ENCODE results near the gene RBM20. TPM values are rescaled to one million over a fixed set of nuclear protein-coding genes. Genes with fewer than 3 reads are reported as not detected.

Gene RBM20
- total RNA-seq, 8 experiments from 2014 or later: 0.31 to 19.1 (median 8.8) TPM

DNA sequence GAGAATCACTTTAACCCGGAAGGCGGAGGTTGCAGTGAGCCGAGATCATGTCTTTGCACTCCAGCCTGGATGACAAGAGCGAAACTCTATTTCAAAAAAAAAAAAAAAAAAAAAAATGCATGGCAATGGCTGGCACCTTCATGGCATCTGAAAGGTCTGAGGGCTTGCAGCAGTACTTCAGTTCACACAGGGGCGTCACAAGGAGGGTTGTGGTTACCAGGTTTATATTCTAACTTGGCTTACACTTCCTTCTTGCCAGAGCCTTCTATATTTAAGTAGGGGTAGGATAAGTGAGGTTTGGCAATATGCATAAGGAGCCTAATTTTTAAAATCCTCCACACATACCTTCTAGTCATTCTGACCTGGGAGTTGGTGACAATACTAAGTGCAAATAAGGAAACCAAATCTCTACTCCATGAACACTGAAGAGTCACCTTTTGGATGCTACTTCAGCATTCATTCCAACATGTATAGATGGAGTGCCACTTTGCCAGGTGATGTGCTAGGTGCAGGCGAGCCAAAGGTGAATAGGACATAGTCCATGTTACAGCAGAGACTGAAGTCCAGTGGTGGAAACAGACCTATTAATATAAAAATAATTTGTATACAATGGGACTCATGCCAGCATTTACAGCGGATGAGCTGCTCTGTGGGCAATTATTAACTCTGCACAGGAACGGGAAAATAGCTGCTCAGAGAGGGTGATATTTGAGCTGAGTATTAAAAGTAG lies 169.8 kb downstream of the RBM20 start:
- no peak overlapping the region for H3K27ac ChIP-seq
- H3K4me3 ChIP-seq: no peak overlapping the region
- WGBS, 10 experiments: 36 to 100% (median 80%) methylated on average over 1 to 7 of the region's 8 CpGs; no CpG with 5 or more reads in 1 of the 10 experiments
- no peak for ATAC-seq (replicated peaks in 6 of 8)
- peaks cover 0 to 5% of the 10 kb centered on the region in 2 donors for H3K4me1 ChIP-seq (replicated peaks in 1 of 2)
- in situ Hi-C loops (cut with MboI; ENCODE audit: low pct_unique_long_range_greater_than_20kb in 2 of 9, low sequenced_read_pairs in 9 of 9, unreplicated experiment in 9 of 9): no loop called here

DNA sequence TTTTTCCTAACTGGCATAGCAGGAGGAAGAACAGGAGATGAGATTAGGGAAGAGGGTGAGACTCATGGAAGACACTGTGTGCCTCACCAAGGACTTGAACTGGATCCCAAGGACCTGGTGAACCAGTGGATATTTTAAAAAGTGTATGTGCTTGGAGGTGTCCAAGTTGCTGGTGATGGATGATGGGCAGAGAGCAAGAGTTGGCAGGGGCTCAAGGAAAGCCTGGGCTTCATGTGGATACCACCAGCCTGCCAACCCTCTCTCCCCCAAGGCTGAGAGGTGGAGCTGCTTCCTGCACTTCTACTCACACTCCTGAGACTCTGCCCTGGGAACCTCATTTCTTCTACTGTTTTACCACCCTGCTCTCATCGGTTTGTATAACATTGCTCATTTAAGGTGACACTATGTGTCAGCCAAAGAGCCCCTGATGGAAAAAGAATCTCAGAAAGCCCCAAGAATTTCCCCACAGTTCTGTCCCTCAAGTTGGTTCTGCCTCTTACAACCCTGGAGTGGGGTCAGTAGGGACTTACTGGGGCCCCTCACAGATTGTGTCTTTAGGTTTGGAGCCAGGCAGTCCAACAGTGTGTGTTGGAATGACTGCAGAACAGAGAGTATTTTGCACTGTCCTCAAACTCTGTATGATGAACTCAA lies 171.3 kb downstream of the RBM20 start:
- ATAC-seq (replicated peaks in 6 of 8): peak in 1 of 8 experiments; percentile 22
- WGBS, 10 experiments: 86 to 100% methylated on average over 1 of the region's 1 CpG; no CpG with 5 or more reads in 8 of the 10 experiments
- in situ Hi-C loops (cut with MboI; ENCODE audit: low pct_unique_long_range_greater_than_20kb in 2 of 9, low sequenced_read_pairs in 9 of 9, unreplicated experiment in 9 of 9): no loop called here

DNA sequence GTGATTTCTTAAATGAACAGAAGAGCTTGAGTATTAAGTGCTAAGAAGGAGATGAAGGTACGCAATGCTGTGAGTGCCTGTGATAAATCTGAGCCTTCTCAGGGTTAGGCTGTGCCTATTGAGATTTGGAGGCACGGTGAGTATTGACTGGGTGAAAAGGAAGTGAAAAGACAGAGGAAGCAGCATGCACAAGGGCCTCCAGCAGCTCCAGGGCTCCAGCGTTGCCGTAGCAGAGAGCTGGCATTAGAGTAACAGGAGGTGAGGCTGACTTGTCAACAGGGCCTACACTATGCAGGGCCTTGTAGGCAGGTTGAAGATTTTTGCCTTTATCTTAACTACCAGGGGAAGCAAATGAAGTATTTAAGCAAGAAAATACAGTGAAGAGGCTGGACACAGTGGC lies 173.5 kb downstream of the RBM20 start:
- Histone ChIP-seq H3K27ac (no peak overlapping the region), H3K4me1 (replicated peaks in 1 of 2) (peaks cover 6 to 11% of the 10 kb centered on the region in 2 donors), H3K4me3 (no peak overlapping the region)
- WGBS, 10 experiments: 50 to 100% (median 71%) methylated on average over 1 to 4 of the region's 4 CpGs; no CpG with 5 or more reads in 3 of the 10 experiments
- in situ Hi-C loops (cut with MboI; ENCODE audit: low pct_unique_long_range_greater_than_20kb in 2 of 9, low sequenced_read_pairs in 9 of 9, unreplicated experiment in 9 of 9): no loop called here
- ATAC-seq (replicated peaks in 6 of 8): peak in 1 of 8 experiments; percentile 82

More for the DNA sequence above, 171.3 kb downstream of the RBM20 start:
- H3K27ac ChIP-seq: no peak overlapping the region
- no peak overlapping the region for H3K4me3 ChIP-seq
- peaks cover 0 to 5% of the 10 kb centered on the region in 2 donors for H3K4me1 ChIP-seq (replicated peaks in 1 of 2)

DNA sequence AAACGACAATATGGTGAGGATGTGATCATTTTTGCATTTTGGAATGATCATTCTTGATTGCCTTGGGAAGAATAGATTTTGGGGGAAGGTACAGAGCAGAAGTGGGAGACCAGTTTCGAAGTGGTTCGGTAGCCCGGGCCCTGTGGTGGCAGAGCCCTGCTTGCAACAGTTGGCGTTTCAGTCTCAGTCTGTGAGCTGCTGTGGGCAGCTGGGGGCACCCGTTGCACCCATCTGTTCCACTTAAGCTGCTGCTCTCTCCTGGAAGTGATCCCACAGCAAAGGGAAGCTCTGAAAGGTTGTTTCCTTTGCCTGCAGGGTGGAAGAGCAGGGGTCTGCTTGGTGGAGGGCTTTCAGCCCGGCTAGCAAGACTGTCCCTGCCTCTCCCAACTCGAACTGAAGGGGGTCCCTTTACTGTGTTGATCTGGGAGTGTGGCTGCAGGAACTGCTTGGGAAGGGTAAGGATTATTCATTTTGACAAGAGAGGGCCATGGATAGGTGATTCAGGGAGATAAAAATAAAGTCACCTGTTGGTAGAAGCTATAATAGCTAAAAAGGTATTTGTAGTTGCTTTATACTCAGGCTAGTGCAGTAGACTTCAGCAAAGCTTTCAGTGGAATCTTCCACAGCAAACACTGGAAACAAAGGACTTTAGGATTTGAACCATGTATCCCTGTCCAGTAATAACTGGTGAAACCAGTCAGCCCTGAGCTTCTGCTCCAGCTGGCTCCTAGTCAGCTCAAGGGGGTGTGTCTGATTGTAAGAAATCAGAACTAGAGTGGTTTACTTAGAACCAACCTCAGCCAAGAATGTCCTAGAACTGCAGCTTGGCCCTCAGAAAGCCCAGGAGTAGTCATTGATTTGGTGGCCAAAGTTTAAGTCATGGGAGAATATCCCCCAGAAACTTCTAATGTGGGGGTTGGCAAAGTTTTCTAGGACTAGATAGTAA lies 174.4 kb downstream of the RBM20 start:
- 40 to 100% (median 93%) methylated on average over 1 to 7 of the region's 8 CpGs; no CpG with 5 or more reads in 2 of the 10 experiments for WGBS, 10 experiments
- peaks cover 15 to 21% of the 10 kb centered on the region in 2 donors for H3K4me1 ChIP-seq (replicated peaks in 1 of 2)
- H3K4me3 ChIP-seq: no peak overlapping the region
- ATAC-seq (replicated peaks in 6 of 8): peak in 3 of 8 experiments; percentile 33 to 60 (median 41)
- H3K27ac ChIP-seq: no peak overlapping the region
- in situ Hi-C loops (cut with MboI; ENCODE audit: low pct_unique_long_range_greater_than_20kb in 2 of 9, low sequenced_read_pairs in 9 of 9, unreplicated experiment in 9 of 9): no loop called here

DNA sequence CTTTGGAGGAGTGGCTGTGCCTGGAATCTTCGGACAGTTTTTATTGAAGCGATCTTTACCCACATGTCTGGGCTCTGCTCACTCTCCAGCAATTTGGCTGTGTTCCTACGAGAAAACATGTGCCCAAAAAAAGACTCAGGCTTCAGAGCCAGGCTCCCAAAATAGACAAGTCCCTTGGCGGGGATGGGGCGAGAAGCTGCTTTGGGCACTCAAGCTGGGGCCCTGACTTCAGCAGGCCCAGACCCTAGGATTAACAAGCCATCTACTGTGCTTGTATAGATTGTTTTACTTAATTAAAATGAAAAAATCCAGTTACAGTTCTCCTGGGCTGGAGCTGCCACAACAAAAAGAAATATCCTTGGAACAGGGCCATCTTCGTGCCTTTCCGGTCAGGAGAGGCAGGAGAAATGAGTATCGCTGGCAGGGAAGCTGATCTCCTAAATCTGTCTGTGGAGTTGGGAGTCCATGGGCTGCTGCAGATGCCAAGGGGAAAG lies 176.2 kb downstream of the RBM20 start:
- peak in 1 of 8 experiments; percentile 31 for ATAC-seq (replicated peaks in 6 of 8)
- peaks cover 19 to 31% of the 10 kb centered on the region in 2 donors for H3K4me1 ChIP-seq (replicated peaks in 1 of 2)
- in situ Hi-C loops (cut with MboI; ENCODE audit: low pct_unique_long_range_greater_than_20kb in 2 of 9, low sequenced_read_pairs in 9 of 9, unreplicated experiment in 9 of 9): no loop called here
- WGBS, 10 experiments: 19 to 100% (median 94%) methylated on average over 1 to 7 of the region's 8 CpGs; no CpG with 5 or more reads in 1 of the 10 experiments
- H3K27ac ChIP-seq: no peak overlapping the region
- H3K4me3 ChIP-seq: no peak overlapping the region

DNA sequence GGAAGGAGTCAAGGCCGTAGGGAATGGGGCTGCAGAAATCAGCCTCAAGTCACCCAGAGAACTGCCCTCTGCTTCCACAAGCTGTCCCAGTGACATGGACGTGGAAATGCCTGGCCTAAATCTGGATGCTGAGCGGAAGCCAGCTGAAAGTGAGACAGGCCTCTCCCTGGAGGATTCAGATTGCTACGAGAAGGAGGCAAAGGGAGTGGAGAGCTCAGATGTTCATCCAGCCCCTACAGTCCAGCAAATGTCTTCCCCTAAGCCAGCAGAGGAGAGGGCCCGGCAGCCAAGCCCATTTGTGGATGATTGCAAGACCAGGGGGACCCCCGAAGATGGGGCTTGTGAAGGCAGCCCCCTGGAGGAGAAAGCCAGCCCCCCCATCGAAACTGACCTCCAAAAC lies 177.4 kb downstream of the RBM20 start:
- ATAC-seq (replicated peaks in 6 of 8): no peak
- in situ Hi-C loops (cut with MboI; ENCODE audit: low pct_unique_long_range_greater_than_20kb in 2 of 9, low sequenced_read_pairs in 9 of 9, unreplicated experiment in 9 of 9): no loop called here
- 60 to 93% (median 80%) methylated on average over 1 to 3 of the region's 7 CpGs; no CpG with 5 or more reads in 5 of the 10 experiments for WGBS, 10 experiments
- H3K4me1 ChIP-seq (replicated peaks in 1 of 2): peaks cover 19 to 31% of the 10 kb centered on the region in 2 donors
- no peak overlapping the region for H3K27ac ChIP-seq
- no peak overlapping the region for H3K4me3 ChIP-seq

DNA sequence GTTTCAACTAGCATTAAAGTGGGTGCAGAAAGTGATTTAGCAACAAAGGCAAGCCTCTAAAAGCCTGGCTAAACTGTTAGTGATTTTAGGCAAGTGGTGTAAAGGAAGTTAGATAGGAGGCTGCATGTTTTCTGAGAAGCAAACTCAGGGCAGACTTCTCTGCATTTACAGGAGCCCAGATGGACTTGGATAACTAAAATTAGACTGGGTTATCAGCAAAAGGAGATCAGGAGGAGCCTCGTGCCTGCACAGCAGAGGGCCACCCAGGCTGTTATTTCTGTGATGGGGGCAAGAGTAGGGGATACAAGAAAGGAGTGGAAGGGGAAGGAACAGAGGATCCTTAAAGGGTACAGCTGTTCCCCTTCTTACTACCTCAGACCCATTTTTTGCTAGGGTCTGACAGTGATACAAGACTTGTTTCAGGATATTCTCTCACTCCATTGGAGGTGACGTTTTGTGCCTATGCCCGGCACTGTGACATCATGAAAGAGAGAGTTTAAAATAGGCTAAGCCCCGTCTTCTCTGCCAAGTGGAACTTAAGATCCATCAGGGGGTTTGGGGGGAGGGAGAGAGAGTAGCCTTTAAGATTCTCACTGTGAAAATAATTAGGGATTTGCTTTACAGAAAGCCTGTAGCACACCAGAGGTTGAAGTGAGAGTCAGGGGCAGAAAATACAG lies 178.0 kb downstream of the RBM20 start:
- ATAC-seq (replicated peaks in 6 of 8): peak in 5 of 8 experiments; percentile 3 to 40 (median 32)
- Histone ChIP-seq H3K4me1 (replicated peaks in 1 of 2) (peaks cover 19 to 31% of the 10 kb centered on the region in 2 donors), H3K4me3 (no peak overlapping the region), H3K27ac (peak overlapping the region; percentile 53 to 63)
- in situ Hi-C loops (cut with MboI; ENCODE audit: low pct_unique_long_range_greater_than_20kb in 2 of 9, low sequenced_read_pairs in 9 of 9, unreplicated experiment in 9 of 9): no loop called here
- 20 to 100% (median 41%) methylated on average over 1 to 3 of the region's 4 CpGs; no CpG with 5 or more reads in 3 of the 10 experiments for WGBS, 10 experiments

DNA sequence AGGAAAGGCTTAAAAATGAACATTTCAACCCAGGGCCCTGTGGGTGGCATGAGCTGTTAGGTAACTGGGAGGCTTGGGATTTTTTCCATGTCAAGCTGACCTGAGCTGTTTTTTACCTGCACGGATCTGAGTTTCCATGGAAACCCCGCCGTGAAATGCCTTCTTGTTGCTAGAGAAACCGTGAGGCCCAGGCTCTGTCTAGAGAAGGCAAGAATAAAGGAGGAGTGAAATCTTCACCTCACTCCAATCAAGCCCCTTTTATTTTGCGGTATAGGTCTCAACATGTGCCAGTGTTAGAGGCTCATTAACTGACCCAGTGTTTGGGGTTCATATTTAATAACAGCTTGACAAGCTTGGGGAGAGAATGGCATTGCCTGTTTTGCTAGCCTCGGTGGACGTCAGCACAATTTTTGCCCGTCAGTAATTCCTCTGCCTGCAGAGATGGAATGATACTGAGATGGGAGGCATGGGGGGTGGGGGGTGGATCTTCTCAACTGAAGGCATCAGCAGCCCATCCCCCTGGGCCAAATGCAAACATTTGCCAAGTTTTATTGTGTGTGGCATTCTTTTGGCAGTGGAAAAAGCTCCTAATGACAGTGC lies 178.7 kb downstream of the RBM20 start:
- H3K4me1 ChIP-seq (replicated peaks in 1 of 2): peaks cover 19 to 26% of the 10 kb centered on the region in 2 donors
- H3K4me3 ChIP-seq: no peak overlapping the region
- in situ Hi-C loops (cut with MboI; ENCODE audit: low pct_unique_long_range_greater_than_20kb in 2 of 9, low sequenced_read_pairs in 9 of 9, unreplicated experiment in 9 of 9): no loop called here
- peak overlapping the region; percentile 53 to 63 for H3K27ac ChIP-seq
- ATAC-seq (replicated peaks in 6 of 8): peak in 5 of 8 experiments; percentile 71 to 85 (median 80)
- 5 to 60% (median 15%) methylated on average over 1 to 8 of the region's 8 CpGs; no CpG with 5 or more reads in 4 of the 10 experiments for WGBS, 10 experiments

DNA sequence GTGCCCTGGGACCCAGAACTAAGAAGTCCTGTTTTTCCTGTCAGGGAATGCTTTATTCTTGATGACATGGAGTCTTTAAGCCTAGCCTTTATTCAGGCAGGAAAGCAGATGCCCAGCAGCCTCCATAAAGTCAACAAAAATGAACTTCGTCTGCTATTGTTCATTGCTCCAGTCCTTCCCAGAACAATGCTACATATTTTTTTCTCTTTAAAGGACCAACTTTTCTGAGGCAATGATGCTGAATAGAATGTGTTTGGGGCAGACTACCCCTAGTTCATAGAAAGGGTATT lies 180.0 kb downstream of the RBM20 start:
- Histone ChIP-seq H3K4me3 (no peak overlapping the region), H3K27ac (no peak overlapping the region), H3K4me1 (replicated peaks in 1 of 2) (peaks cover 19 to 26% of the 10 kb centered on the region in 2 donors)
- in situ Hi-C loops (cut with MboI; ENCODE audit: low pct_unique_long_range_greater_than_20kb in 2 of 9, low sequenced_read_pairs in 9 of 9, unreplicated experiment in 9 of 9): no loop called here
- WGBS, 10 experiments: 40 to 93% (median 67%) methylated on average over 1 of the region's 1 CpG; no CpG with 5 or more reads in 5 of the 10 experiments
- ATAC-seq (replicated peaks in 6 of 8): no peak

DNA sequence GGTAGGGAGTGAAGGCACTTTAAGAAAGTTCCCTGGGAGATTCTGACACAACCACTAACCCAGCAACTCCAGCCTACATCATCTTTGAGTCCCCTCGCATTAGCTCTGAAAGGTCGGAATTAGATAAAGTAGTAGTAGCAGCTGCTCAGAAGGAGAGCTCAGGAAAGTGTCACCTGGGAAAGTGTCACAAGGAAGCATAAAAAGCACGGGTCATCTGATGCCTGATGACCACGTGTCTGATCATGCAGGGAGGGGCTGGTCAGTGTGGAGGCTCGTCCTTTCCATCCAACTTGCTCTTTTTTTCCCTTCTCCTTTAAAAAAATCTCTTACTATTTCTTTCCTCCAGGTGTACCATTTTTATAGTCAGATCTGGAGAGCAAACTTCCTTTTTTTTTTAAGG lies 180.5 kb downstream of the RBM20 start:
- ATAC-seq (replicated peaks in 6 of 8): no peak
- H3K27ac ChIP-seq: no peak overlapping the region
- WGBS, 10 experiments: 20 to 83% (median 63%) methylated on average over 1 to 5 of the region's 5 CpGs; no CpG with 5 or more reads in 2 of the 10 experiments
- no peak overlapping the region for H3K4me3 ChIP-seq
- in situ Hi-C loops (cut with MboI; ENCODE audit: low pct_unique_long_range_greater_than_20kb in 2 of 9, low sequenced_read_pairs in 9 of 9, unreplicated experiment in 9 of 9): no loop called here
- peaks cover 19 to 26% of the 10 kb centered on the region in 2 donors for H3K4me1 ChIP-seq (replicated peaks in 1 of 2)

DNA sequence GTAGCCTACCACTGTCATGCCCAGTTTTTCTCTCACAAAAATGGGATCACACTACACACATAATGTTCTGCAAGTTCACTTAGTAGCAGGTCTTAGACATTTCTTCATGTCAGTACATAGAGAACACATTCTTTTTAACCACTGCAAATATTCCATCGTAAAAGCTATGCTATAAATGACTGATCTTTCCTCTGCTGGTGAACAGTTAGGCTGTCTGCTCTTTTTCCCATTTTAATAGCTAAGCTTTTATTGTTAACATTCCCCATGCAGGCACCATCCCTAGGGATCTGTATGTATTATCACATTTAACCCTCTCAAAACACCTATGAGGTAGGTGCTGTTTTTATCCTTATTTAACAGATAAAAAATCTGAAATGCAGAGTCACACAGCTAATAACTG lies 181.4 kb downstream of the RBM20 start:
- 50 to 100% (median 82%) methylated on average over 1 of the region's 1 CpG; no CpG with 5 or more reads in 4 of the 10 experiments for WGBS, 10 experiments
- in situ Hi-C loops (cut with MboI; ENCODE audit: low pct_unique_long_range_greater_than_20kb in 2 of 9, low sequenced_read_pairs in 9 of 9, unreplicated experiment in 9 of 9): no loop called here
- Histone ChIP-seq H3K4me1 (replicated peaks in 1 of 2) (peaks cover 19 to 26% of the 10 kb centered on the region in 2 donors), H3K27ac (no peak overlapping the region), H3K4me3 (no peak overlapping the region)
- ATAC-seq (replicated peaks in 6 of 8): peak in 1 of 8 experiments; percentile 23

DNA sequence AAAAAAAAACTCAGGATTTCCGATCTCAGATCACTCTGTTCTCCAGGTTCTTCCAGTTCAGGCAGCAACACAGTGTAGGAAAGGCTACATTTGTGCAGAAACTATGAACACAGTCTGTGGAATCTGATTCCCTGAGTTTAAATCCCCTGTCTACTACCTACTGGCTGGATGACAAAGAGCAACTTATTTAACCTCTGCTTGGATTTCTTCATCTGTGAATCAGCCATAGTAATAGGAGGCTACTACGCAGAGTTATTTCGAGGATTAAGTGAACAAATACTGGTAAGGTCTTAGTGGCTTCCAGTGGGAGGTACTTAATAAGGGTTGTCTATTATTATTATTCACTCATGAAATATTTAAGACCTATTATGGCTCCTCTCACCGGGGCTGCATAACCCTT lies 183.3 kb downstream of the RBM20 start:
- Histone ChIP-seq H3K4me1 (replicated peaks in 1 of 2) (peaks cover 15 to 22% of the 10 kb centered on the region in 2 donors), H3K4me3 (no peak overlapping the region), H3K27ac (no peak overlapping the region)
- WGBS, 10 experiments: 50 to 100% (median 66%) methylated on average over 1 to 4 of the region's 4 CpGs; no CpG with 5 or more reads in 2 of the 10 experiments
- no peak for ATAC-seq (replicated peaks in 6 of 8)
- in situ Hi-C loops (cut with MboI; ENCODE audit: low pct_unique_long_range_greater_than_20kb in 2 of 9, low sequenced_read_pairs in 9 of 9, unreplicated experiment in 9 of 9): no loop called here

Data from motor neuron (in vitro differentiated cells).